GM12874 (cell line): ENCODE measurements around the gene SLC8A1.

Experiments
- CTCF ChIP-seq: IDR thresholded peaks from 2 replicates; pipeline ENCODE4 v1.5.1; 2011; ENCODE audit warnings: low read depth, mild to moderate bottlenecking, control low read depth, low read length, moderate library complexity; ENCODE audit not compliant: insufficient read depth

The SLC8A1 gene

DNA sequence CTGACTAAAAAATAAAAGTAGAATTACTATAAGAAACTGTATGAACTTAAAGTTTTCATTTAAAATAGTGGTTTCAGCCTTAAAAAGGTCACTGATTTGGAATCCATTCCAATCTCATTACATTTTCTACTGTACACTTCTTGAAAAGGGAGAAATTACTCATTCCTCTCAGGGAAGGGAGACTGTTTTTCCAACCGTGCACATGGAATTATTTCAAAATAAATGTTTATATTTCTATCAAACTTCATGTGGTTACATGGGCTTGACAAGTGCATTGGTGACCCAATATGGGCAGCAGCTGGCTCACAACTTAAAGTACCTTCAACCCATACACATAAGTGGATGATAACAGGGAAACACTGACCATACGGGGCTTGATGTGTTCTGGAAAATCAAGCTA is 348.3 kb downstream of the SLC8A1 start:
- TF ChIP-seq CTCF: no peak

GRCh38 chr2:40103163-40103562 is 348.7 kb downstream of the SLC8A1 start:
- no peak for TF ChIP-seq CTCF

- no peak for TF ChIP-seq CTCF
Measured at GRCh38 chr2:40102447-40102846, 349.4 kb downstream of the SLC8A1 start.

- no peak for TF ChIP-seq CTCF
Measured at GRCh38 chr2:40101131-40101575, 350.7 kb downstream of the SLC8A1 start.

DNA sequence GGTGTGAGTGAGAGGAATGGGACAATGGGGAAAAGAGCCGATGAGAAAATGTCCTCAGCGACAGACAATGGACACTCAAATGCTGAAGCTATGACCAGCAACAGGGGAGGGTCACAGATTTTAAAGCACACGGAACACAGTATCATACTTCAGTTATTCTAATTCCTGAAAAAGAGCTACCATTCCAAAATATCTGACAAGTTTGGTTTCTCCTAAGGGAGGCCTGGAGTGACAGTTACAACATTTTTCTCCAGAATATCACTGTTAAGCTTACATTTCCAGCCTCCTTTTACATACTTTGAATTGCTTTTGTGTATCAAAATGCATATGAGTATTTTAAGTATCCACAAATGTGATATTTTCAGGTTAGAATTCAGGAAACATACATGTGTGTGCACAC is 351.2 kb downstream of the SLC8A1 start:
- TF ChIP-seq CTCF: no peak

DNA sequence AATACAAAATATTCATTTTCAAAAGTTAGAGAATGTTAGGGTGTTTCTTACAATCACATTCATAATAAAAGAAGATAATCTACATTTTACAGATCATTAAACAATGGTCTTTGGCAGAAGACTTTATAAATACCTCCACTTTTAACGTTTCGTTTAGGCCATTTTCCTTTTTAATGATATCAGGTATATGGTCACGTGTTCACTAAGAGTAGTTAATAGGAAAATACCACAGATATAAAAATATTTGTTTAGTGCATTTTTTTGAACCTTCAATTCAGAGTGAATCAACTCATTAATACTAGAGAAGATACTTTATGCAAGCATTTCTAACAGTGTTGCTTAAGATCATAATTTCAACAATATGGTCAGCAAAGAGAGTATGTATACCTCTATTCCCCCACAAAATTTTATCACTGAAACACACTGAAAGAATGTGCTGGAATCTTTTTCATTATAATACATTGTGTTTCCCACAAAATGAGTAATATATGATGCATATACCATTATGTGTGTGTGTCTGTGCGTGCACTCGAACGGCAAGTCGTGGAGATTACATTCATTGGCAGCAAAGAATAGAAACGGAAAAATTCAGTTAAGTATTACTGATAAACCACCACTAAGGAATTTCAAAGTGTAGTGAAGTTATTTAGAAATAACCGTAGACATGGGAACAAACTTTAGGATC is 353.0 kb downstream of the SLC8A1 start:
- no peak for TF ChIP-seq CTCF

DNA sequence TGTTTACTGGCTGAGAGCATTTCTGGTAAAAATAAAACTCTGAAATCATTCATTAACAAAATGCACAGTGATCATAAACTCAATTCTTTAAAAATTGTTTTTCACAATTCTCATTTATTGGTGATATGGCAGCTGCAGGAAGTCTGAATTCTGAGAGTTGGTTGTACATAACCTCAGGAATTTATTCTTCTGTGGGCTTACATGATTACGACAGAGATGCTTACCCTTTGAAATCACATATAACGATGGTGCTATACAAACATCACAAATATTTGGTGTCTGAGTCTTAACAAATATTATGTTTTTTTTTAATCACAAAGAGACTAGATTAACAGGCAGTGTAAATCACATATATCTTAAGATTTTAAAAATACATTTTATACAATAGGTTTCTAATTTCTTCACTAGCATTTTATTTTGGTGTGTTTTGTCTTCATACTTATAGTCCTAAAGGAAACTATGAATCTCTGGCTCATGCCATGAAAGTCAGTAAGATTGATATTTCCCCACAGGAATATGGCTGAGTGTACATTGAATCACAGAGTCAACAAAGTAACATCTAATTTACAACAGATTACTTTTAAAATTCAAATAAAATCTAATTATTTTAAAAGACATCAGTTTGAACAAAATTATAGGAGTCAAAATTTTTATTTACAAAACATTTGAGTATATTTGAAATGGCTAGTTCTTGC is 354.1 kb downstream of the SLC8A1 start:
- TF ChIP-seq CTCF: no peak
